GM21528 (cell line): ENCODE results near the gene PTCRA.
"Not testable (repeated sequence)": the region's sequence is repeated elsewhere in the genome, so short reads cannot be mapped to it uniquely, and the experiment has no call there.

ENCODE experiments used
- ATAC-seq: cut with Tn5 transposase; IDR thresholded peaks from one replicate; pipeline ENCODE4 v1.9.1; 2021; ENCODE audit warnings: mild to moderate bottlenecking, moderate library complexity; ENCODE audit not compliant: unreplicated experiment, low FRiP score

PTCRA gene

DNA sequence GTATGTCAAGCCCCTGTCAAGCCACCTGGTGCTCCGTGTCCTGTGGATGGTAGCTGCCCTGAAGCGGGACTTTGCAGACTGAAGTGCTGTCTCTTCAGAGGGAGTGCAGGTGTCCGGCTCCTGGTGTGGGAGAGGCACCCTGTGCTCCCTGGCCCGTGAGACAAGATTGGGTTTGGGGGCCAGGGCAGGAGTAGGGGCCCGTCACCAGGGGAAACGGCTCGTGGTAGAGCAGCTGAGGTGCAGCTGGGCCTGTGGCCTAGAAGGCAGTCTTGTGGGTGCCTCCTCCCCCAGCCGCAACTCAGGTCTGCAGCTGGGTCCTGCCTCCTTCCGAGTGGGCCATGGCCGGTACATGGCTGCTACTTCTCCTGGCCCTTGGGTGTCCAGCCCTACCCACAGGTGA is at the start of gene PTCRA:
PTCRA (plus strand) TSS at position 322 of the 400 bp plus-strand sequence; CDS start at position 339, 17 bp downstream.
- no peak for ATAC-seq

- ATAC-seq: no peak
Measured at GRCh38 chr6:42870145-42870936, 45.5 kb upstream of the PTCRA start.

- no peak for ATAC-seq
Measured at GRCh38 chr6:42871711-42872110, 44.1 kb upstream of the PTCRA start.

DNA sequence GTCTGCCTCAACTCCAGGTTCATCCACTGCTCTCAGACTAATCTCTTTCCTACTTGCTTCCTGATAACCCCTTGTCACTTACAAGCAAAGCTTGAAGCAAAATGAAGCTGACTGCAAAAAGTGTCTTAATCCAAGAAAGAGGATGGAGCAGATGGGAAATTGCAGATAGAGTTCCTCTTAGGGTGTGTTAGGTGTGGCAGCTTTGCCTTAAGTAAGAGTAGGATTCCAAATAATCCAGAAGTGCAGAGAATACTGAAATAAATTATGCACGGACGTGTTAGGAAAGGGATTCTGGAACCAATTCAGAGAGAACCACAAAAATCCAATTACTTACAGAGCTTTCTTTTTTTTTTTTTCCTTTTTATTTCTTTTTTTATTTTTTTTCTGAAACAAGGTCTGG is 42.5 kb upstream of the PTCRA start:
- ATAC-seq: no peak

DNA sequence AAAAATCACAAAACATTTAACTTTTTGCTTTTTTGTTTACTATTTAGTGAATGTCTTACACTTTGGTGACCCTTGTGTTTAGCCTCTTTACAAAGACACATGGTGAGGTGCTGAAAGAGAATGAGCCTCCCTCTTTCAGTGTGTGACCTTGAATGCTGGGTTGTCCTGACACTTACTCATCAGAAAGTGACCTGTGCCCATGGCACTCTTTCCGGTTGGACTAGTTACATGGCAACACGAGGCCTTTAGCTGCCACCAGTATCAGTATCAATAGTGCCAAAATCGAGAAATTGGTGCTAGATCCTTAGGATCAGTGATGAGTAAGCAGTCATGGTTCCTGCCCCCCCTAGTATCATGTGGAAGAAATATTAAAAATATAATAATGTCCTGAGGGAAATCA is 38.2 kb upstream of the PTCRA start:
- no peak for ATAC-seq

GRCh38 chr6:42879372-42880239 is 36.2 kb upstream of the PTCRA start, which contains the start of gene RPL7L1:
Gene RPL7L1 (plus strand): TSS chr6:42879616. CDS start chr6:42879911, 295 bp downstream.
- ATAC-seq: peak; percentile 88

- ATAC-seq: not testable (repeated sequence)
Measured at GRCh38 chr6:42880240-42880817, 35.5 kb upstream of the PTCRA start.

- not testable (repeated sequence) for ATAC-seq
Measured at GRCh38 chr6:42880871-42881270, 35.0 kb upstream of the PTCRA start.

GRCh38 chr6:42885702-42886101 is 30.2 kb upstream of the PTCRA start:
- ATAC-seq: no peak

DNA sequence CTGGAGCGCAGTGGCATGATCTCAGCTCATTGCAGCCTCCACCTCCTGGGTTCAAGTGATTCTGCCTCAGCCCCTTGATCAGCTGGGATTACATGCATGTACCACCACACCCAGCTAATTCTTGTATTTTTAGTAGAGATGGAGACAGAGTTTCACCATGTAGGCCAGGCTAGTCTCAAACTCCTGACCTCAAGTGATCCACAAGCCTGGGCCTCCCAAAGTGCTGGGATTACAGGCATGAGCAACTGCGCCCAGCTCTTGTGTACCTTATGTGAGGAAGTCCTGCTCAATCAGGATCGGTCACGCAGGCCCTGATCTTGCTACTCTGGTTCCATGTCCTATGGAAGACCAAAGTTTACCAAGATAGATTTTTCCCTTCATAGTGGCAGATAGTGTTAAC is 27.7 kb upstream of the PTCRA start:
- not testable (repeated sequence) for ATAC-seq

DNA sequence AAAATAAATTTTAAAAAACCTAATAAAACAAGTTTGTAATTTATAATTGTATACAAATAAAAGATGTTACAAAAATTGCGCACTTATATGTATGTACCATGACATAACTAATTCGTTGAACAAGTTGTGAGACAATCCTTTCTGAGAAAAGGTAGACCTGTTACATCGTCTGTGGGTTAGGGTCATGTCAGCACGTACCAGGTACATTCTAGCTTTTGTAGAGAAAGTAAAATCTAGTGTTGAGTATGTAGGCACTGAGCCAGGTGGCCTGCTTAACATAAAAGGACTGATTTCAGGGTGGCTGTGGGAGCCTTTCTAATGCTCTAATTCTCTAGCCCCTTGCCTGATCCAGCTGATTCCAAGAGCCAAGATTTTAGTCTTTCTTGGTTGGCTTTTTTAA is 26.0 kb upstream of the PTCRA start:
- no peak for ATAC-seq

DNA sequence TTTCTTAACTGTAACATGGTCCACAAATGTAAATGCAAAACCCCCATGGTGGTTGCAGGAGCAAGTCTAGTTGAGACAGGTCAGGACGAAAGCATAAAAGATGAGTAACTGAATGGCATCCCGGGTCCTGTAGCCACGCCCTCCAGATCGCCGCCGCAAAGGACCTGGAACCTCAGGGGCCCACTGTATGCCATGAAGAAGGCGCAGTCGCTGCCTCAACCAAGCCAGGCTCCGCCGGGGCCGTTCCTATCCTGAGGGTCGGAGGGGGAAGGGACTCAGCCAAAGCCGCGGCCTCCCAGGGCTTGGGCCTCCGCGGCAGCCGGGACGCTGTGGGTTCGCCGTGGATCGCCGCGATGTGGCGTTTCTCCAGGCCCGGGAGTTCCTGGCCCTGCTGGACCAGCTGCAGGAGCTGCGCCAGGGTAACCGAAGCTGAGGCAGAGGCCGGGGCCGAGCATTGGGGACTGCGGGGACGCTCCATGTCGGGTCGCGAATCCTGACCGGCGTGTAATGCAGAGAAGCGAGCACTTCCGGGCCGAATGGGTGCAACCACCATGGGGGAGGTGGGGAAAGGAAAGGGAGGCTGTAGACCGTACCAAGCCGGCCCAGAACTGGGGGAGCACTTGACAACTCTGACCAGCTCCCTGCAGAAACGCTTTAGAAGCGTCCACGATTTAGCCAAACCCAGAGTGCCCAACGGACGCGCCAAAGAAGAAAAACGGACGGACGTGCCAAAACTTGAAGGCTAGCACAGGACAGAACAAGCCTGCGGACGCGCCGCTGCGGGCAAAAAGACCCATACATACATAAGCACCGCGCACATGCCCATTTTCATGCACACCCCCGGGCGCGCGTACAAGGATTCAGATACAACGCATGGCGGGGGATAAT is 25.3 kb upstream of the PTCRA start:
- peak; percentile 95 for ATAC-seq

- ATAC-seq: no peak
Measured at GRCh38 chr6:42891199-42891722, 24.6 kb upstream of the PTCRA start.

DNA sequence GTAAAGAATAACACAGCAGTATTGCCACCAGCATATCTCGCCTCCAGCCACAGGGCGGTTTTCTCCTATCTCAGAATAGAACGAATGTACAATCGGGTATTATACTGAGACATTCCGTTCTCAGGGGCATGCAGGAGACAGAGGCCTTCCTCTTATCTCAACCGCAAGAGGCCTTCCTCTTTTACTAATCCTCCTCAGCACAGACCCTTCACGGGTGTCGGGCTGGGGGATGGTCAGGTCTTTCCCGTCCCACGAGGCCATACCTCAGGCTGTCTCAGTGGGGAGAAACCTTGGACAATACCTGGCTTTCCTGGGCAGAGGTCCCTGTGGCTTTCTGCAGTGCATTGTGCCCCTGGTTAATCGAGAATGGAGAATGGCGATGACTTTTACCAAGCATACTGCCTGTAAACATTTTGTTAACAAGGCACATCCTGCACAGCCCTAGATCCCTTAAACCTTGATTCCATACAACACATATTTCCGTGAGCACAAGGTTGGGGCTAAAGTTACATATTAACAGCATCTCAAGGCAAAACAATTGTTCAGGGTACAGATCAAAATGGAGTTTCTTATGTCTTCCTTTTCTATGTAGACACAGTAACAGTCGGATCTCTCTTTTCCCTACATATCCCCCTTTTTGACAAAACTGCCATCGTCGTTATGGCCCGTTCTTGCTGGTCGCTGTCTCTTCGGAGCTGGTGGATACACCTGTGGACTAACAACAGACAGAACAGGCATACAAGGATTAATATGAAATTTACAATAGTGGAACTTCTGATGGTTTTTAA is 21.6 kb upstream of the PTCRA start:
- not testable (repeated sequence) for ATAC-seq

DNA sequence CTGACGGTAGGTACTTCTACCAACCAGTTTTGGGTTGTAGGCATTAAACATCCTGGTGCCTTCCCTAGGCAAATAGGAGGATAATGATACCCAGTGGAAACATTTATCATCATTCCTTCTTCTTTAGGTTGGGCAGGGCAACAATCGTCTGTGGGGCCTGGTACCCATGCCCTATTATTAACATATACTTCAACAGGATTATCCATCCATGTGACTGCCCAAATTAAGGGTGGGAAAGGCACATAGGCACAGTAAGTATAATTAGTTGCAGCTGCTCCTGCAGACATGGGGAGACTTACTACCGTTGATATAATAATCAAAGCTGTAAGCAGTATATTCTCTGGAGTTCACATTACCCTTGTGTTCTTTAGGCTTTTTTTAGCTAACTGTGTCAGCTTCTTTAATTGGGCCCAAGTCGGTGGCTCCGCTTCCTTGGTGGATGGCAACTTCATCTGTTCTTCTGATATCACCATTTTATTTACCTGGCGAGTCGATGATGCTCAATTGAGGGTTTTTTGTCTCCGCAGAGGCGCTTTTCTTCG is 19.6 kb upstream of the PTCRA start:
- no peak for ATAC-seq

GRCh38 chr6:42898891-42899361 is 16.9 kb upstream of the PTCRA start:
- ATAC-seq: no peak

DNA sequence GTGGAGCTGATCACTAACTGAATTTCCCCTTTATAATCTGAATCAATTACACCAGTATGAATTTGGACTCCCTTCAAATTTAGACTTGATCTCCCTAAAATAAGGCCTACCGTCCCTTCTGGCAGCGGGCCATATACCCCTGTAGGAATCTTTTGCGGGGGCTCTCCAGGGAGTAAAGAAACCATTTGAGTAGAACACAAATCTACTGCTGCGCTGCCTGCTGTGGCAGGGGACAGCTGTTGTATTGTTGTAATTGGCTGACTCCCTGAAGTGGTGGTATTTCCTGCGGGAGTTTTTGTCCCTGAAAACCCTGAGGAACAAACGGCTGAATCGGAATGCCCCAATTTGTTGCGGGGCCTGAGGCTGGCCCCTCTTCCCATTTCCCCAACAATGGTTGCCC is 16.0 kb upstream of the PTCRA start:
- no peak for ATAC-seq

DNA sequence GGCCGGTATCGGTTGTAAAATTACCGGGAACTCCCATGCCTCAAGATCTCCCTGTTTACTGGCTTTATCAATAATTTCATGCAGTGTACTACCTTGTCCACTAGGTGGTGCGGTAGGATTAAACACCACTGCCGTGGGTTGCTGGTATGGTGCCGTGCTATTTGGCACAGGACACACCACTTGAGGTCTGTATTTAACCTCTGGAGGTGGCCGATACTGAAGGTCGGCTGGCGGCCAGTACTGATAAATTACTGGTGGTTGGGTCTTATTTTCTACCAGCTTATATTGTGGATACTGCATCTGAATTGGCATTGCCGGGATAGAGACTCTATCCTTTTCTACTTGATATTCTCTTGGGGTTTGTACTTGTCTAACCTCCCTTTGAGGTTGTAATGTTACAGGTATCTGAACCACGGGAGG is 14.3 kb upstream of the PTCRA start:
- ATAC-seq: no peak
